ENCODE measurements around the gene TREM1. TPM values are rescaled to one million over a fixed set of nuclear protein-coding genes. Genes with fewer than 3 reads are reported as not detected.

Gene TREM1
- total and polyA plus RNA-seq, 8 donors, result 0.44 to 65.3 (median 1.8) TPM

DNA sequence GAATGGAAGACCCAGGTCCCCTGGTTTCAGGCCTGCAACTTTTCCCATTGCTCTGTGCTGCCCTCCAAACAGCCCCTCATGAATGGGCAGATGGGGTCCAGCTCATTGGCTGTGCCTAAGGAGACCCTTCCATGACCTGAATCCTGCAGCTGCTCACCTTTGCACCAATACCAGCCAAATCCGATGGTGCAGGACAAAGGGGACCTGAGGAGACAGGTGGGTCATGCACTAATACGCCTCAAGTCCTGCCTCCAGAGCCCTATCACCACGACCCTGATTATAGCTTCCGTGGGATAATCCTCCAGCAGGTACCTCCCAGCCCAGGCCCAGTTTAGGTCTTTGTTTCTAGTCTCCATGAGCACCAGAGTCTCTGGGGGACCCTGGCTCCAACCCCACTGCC, 16.8 kb downstream of the TREM1 start:
- intact Hi-C loops (cut with DNase I), result no loop called here
- Histone ChIP-seq H3K9me3 (no peaks in the 10 kb centered on the region), H3K27ac (peak overlapping the region in 1 of 2 donors; percentile 5), H3K27me3 (no peaks in the 10 kb centered on the region), H3K36me3 (no peaks in the 10 kb centered on the region), H3K4me3 (peak overlapping the region in 1 of 2 donors; percentile 20), H3K4me1 (peaks cover under 1 to 42% of the 10 kb centered on the region in 2 donors)
- DNase-seq (no peak), ATAC-seq (no peak)
- TF ChIP-seq, protein P1, sequence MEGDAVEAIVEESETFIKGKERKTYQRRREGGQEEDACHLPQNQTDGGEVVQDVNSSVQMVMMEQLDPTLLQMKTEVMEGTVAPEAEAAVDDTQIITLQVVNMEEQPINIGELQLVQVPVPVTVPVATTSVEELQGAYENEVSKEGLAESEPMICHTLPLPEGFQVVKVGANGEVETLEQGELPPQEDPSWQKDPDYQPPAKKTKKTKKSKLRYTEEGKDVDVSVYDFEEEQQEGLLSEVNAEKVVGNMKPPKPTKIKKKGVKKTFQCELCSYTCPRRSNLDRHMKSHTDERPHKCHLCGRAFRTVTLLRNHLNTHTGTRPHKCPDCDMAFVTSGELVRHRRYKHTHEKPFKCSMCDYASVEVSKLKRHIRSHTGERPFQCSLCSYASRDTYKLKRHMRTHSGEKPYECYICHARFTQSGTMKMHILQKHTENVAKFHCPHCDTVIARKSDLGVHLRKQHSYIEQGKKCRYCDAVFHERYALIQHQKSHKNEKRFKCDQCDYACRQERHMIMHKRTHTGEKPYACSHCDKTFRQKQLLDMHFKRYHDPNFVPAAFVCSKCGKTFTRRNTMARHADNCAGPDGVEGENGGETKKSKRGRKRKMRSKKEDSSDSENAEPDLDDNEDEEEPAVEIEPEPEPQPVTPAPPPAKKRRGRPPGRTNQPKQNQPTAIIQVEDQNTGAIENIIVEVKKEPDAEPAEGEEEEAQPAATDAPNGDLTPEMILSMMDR (IDR thresholded peaks at IDR 0.05), result no peak

DNA sequence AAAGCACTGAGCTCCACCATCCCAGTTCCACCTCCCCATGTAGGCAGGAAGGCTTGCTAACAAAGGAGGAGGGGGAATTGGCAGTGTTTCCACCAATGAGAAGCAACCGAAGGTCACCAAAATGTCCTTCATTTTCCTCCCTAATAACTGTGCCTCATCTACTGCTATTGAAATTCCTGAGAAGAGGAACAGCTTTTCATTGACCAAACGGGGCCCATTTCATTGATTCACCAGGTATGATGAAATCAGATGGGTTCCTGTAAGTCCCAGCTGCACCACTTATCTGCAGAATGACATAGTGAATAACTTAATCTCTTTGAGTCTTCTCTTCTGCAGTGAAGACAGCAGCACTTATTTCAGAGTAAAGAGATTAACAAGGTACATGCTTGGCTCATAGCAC, 17.3 kb downstream of the TREM1 start:
- TF ChIP-seq, protein P1 (IDR thresholded peaks at IDR 0.05), result no peak
- DNase-seq (no peak), ATAC-seq (no peak)
- Histone ChIP-seq H3K27me3 (no peaks in the 10 kb centered on the region), H3K4me1 (peaks cover 0 to 37% of the 10 kb centered on the region in 2 donors), H3K27ac (peak overlapping the region in 1 of 2 donors; percentile 5), H3K9me3 (no peaks in the 10 kb centered on the region), H3K36me3 (no peaks in the 10 kb centered on the region), H3K4me3 (peak overlapping the region in 1 of 2 donors; percentile 20)
- intact Hi-C loops (cut with DNase I), result no loop called here

GRCh38 chr6:41268478-41268877, 18.0 kb downstream of the TREM1 start:
- no peak for DNase-seq
- TF ChIP-seq, protein P1 (IDR thresholded peaks at IDR 0.05), result no peak
- intact Hi-C loops (cut with DNase I), result no loop called here
- Histone ChIP-seq H3K27ac (peak overlapping the region in 1 of 2 donors; percentile 10), H3K4me3 (peak overlapping the region in 1 of 2 donors; percentile 20), H3K27me3 (no peaks in the 10 kb centered on the region), H3K36me3 (no peaks in the 10 kb centered on the region), H3K4me1 (peaks cover 0 to 30% of the 10 kb centered on the region in 2 donors), H3K9me3 (peaks cover 0 to 5% of the 10 kb centered on the region in 2 donors)
- ATAC-seq, result no peak

- H3K4me1 ChIP-seq, result peaks cover 0 to 12% of the 10 kb centered on the region in 2 donors
- no peak overlapping the region for H3K4me3 ChIP-seq
- H3K9me3 ChIP-seq, result peaks cover 0 to 23% of the 10 kb centered on the region in 2 donors
- DNase-seq, result no peak
- intact Hi-C loops (cut with DNase I), result no loop called here
- H3K27ac ChIP-seq, result no peak overlapping the region
- H3K27me3 ChIP-seq, result no peaks in the 10 kb centered on the region
- H3K36me3 ChIP-seq, result no peaks in the 10 kb centered on the region
- ATAC-seq, result no peak
- TF ChIP-seq, protein P1 (IDR thresholded peaks at IDR 0.05), result no peak
Observed at GRCh38 chr6:41266541-41266940, 19.9 kb downstream of the TREM1 start.

GRCh38 chr6:41263267-41263666, 23.2 kb downstream of the TREM1 start:
- H3K4me1 ChIP-seq, result peaks cover 0 to 5% of the 10 kb centered on the region in 2 donors
- H3K36me3 ChIP-seq, result no peaks in the 10 kb centered on the region
- intact Hi-C loops (cut with DNase I), result no loop called here
- H3K4me3 ChIP-seq, result no peak overlapping the region
- ATAC-seq (no peak), DNase-seq (no peak)
- no peaks in the 10 kb centered on the region for H3K27me3 ChIP-seq
- TF ChIP-seq, protein P1 (IDR thresholded peaks at IDR 0.05), result no peak
- peaks cover 0 to 33% of the 10 kb centered on the region in 2 donors for H3K9me3 ChIP-seq
- no peak overlapping the region for H3K27ac ChIP-seq
